ENCODE data around the gene CFAP77. TPM values are rescaled to one million over a fixed set of nuclear protein-coding genes. Genes with fewer than 3 reads are reported as not detected.
A peak's percentile ranks its signal among the peaks of the same experiment; 100 is the strongest.

Gene CFAP77
- total and polyA plus RNA-seq, 9 donors = 0.11 to 13.8 (median 0.47) TPM; not detected in 4

DNA sequence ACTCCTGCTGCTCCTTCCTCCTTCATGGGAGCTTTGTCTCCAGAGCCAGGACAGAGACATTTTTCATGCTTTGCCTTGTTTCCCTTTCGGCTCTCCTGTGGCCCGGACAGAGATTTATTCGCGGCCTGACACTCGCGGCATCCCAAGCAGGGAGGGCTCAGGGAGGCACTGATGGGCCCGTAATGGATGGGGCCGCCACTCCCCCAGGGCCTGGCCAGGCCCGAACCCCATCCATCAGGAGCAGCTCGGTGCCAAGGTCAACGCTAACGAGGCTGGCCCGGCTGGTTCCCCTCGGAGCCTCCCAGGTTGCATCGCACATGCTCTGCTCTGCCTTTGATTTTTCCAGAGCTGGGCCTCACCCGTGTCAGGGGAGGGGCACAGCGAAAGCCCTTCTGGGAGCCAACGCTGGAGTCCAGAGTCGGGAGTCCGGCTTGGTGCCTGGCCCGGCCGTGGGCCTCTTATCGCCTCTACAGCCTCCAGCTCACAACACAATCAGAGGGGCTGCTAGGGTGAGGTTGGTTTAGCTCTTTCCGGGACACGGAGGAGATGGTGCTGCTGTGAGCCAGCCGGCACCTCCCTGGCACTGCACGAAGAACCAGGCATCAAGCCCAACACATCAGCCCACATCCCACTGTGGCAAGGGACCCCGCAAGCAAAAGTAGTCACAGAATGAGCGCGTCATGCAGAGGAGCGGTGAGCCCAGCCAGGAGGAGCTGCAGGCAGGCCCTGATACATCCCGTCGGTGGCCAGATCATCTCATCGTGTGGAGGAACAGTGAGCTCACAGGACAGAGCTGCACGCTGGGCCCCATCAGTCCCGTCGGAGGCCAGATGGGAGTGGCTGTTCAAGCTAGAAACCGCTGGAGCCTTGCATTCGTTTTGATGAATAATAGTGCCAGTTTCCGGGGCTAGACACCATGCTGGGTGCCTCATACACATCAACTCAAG lies 100.2 kb downstream of the CFAP77 start:
- TF ChIP-seq, protein P1, sequence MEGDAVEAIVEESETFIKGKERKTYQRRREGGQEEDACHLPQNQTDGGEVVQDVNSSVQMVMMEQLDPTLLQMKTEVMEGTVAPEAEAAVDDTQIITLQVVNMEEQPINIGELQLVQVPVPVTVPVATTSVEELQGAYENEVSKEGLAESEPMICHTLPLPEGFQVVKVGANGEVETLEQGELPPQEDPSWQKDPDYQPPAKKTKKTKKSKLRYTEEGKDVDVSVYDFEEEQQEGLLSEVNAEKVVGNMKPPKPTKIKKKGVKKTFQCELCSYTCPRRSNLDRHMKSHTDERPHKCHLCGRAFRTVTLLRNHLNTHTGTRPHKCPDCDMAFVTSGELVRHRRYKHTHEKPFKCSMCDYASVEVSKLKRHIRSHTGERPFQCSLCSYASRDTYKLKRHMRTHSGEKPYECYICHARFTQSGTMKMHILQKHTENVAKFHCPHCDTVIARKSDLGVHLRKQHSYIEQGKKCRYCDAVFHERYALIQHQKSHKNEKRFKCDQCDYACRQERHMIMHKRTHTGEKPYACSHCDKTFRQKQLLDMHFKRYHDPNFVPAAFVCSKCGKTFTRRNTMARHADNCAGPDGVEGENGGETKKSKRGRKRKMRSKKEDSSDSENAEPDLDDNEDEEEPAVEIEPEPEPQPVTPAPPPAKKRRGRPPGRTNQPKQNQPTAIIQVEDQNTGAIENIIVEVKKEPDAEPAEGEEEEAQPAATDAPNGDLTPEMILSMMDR (IDR thresholded peaks at IDR 0.05) = no peak
- no peak for TF ChIP-seq EP300 (IDR thresholded peaks at IDR 0.05)
- TF ChIP-seq POLR2A (IDR thresholded peaks at IDR 0.05) = no peak
- Histone ChIP-seq H3K4me3 (no peak overlapping the region), H3K9me3 (no peaks in the 10 kb centered on the region), H3K27ac (no peak overlapping the region), H3K4me1 (ENCODE audit: insufficient read depth) (peaks cover 3% of the 10 kb centered on the region), H3K27me3 (no peaks in the 10 kb centered on the region), H3K36me3 (no peaks in the 10 kb centered on the region)
- WGBS, 3 donors = 17 to 19% (median 18%) methylated on average over 36 to 40 of the region's 40 CpGs
- intact Hi-C loops (cut with DNase I) = loop anchor here (5.0 to 10.0 kb wide), 3 partner anchors 65 to 465 kb away; partner anchors contain the start of gene GFI1B (in 2 of the 4)
- peak in 3 of 5 donors; percentile 27 to 58 (median 28) for DNase-seq

DNA sequence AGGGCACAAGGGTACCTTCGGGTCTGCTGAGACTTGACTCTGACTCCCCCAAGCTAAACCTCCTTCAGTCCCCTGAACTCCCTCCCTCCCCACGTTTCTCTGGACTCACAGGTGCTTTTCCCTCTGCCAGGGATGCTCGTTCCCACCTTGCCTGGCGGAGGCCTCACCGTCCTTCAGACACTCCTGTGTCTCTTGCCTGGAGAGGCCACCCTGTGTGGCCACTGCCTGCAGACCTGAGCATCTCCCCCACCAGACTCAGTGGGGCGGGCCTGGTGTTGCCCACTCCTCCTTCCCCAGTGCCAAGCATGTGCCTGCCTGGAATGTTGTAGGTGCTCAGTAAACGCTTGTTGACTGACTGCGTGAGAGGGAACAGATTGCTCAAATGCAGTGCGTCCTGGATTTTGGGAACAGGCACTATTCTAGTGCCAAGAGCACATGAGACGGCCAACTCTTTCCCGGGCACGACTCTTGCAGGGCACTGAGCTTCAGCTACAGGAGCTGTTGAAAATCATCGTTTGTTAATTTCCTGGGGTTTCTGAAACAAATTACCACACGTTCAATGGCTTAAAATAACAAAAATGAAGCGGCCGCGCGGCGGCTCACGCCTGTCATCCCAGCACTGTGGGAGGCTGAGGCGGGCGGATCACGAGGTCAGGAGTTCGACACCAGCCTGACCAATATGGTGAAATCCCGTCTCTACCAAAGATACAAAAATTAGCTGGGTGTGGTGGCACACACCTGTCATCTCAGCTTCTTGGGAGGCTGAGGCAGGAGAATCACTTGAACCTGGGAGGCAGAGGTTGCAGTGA lies 101.4 kb downstream of the CFAP77 start:
- 83 to 87% (median 84%) methylated on average over 25 of the region's 25 CpGs for WGBS, 3 donors
- TF ChIP-seq, protein P1 (IDR thresholded peaks at IDR 0.05) = no peak
- TF ChIP-seq EP300 (IDR thresholded peaks at IDR 0.05) (no peak), POLR2A (IDR thresholded peaks at IDR 0.05) (no peak)
- H3K9me3 ChIP-seq = no peaks in the 10 kb centered on the region
- intact Hi-C loops (cut with DNase I) = no loop called here
- no peak overlapping the region for H3K27ac ChIP-seq
- DNase-seq = no peak
- peaks cover 3% of the 10 kb centered on the region for H3K4me1 ChIP-seq (ENCODE audit: insufficient read depth)
- no peaks in the 10 kb centered on the region for H3K36me3 ChIP-seq
- no peaks in the 10 kb centered on the region for H3K27me3 ChIP-seq
- H3K4me3 ChIP-seq = no peak overlapping the region

DNA sequence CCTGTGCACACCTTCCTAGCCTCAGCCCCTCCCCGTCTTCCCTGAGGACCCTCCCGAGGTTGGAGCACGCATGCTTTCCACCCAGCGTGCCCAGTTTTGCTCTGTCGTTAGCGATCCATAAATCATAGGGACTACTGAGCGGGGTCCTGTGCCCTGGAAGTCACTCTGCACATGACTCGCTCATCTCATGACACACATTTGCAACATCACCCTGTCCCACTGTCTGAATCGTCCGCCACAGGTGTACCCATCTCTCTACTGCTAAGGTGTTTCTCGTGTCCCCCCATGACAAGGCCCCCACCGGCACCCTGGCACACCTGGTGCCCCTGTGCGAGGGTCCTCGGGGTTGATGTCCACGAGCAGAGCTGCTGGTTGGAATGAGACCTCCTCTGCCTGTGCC lies 103.4 kb downstream of the CFAP77 start:
- Histone ChIP-seq H3K4me1 (ENCODE audit: insufficient read depth) (peaks cover 3% of the 10 kb centered on the region), H3K9me3 (no peaks in the 10 kb centered on the region), H3K27me3 (no peaks in the 10 kb centered on the region), H3K4me3 (no peak overlapping the region), H3K27ac (no peak overlapping the region), H3K36me3 (no peaks in the 10 kb centered on the region)
- intact Hi-C loops (cut with DNase I) = no loop called here
- DNase-seq = no peak
- 85 to 90% (median 85%) methylated on average over 15 of the region's 15 CpGs for WGBS, 3 donors
- TF ChIP-seq, protein P1 (IDR thresholded peaks at IDR 0.05) = no peak
- no peak for TF ChIP-seq EP300 (IDR thresholded peaks at IDR 0.05)
- TF ChIP-seq POLR2A (IDR thresholded peaks at IDR 0.05) = no peak

DNA sequence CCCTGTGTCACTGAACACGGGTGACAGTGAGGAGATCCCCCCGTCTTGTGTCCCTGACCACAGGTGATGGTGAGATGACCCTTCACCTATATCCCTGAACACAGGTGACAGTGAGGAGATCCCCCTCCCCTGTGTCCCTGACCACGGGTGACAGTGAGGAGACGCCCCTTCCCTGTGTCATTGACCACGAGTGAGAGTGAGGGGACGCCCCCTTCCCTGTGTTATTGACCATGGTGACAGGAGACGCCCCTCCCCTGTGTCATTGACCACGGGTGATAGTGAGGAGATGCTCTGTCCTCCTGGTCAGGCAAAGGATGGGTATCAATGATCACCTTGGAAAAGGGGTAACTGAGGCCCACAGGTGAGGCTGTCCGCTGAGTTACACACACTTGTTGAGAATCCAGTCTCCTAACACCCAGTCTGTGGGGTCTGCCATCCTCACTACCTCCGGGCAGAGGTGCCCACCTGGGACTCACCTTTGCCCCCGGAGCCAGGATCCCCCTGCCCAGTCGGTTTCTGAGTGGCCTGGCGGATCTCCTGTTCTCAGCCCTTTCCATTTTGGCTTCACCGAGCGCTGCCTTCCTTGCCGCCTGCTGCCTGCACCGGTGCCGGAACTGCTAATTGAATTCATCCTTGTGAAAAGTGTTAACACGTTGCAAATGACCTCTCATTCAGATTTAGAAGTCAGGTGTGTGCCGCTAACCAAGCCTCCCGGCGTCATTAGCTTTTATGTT lies 104.2 kb downstream of the CFAP77 start:
- Histone ChIP-seq H3K27ac (no peak overlapping the region), H3K27me3 (no peaks in the 10 kb centered on the region), H3K4me3 (no peak overlapping the region), H3K36me3 (no peaks in the 10 kb centered on the region), H3K9me3 (no peaks in the 10 kb centered on the region), H3K4me1 (ENCODE audit: insufficient read depth) (peaks cover 3% of the 10 kb centered on the region)
- no peak for DNase-seq
- TF ChIP-seq, protein P1 (IDR thresholded peaks at IDR 0.05) = no peak
- TF ChIP-seq POLR2A (IDR thresholded peaks at IDR 0.05) = no peak
- no peak for TF ChIP-seq EP300 (IDR thresholded peaks at IDR 0.05)
- WGBS, 3 donors = 52 to 64% (median 59%) methylated on average over 22 of the region's 22 CpGs
- intact Hi-C loops (cut with DNase I) = no loop called here
